GM12878 (cell line): ENCODE measurements around the gene TEKT5. TPM values are rescaled to one million over a fixed set of nuclear protein-coding genes. Genes with fewer than 3 reads are reported as not detected.

Source experiments
- ATAC-seq: fragments of 200-7000 bp; cut with Tn5 transposase; 3 replicates; pipeline ENCODE4 v1.9.1; 2020; ENCODE audit warnings: mild to moderate bottlenecking, moderate library complexity
- BruUV-seq: library from RNA; stranded (reverse); fragments of 400-500 nt; replicated peaks from 2 replicates; lab custom pipeline; 2021; lab: Mats Ljungman, UMichigan
- CTCF ChIA-PET: fragments of 300-600 bp; sonication (Branson Sonifier 250); formaldehyde crosslinking; extraction: SDS; loops from one replicate; lab custom pipeline; 2021; ENCODE audit warnings: inconsistent platforms; lab: Yijun Ruan, JAX
- POLR2A ChIA-PET: fragments of 350-600 bp; formaldehyde crosslinking; extraction: SDS; loops from one replicate; lab custom pipeline; 2021; ENCODE audit warnings: inconsistent platforms; lab: Charles Lee
- RAD21 ChIA-PET: fragments of 300-600 bp; sonication (Branson Sonifier 250); formaldehyde crosslinking; loops from one replicate; lab custom pipeline; 2023; ENCODE audit warnings: antibody characterized with exemption; ENCODE audit not compliant: unreplicated experiment; lab: Charles Lee
- SMC1A ChIA-PET: fragments of 300-600 bp; sonication (Branson Sonifier 250); formaldehyde crosslinking; loops from one replicate; lab custom pipeline; 2023; ENCODE audit not compliant: unreplicated experiment, uncharacterized antibody; lab: Charles Lee
- DNase-seq: peaks from one replicate; pipeline ENCODE4 v3.0.0-alpha.2; 2011; ENCODE audit warnings: low read depth, low spot score
- FAIRE-seq: peaks from 3 replicates; lab custom pipeline; 2011; peaks lifted over from hg19 to GRCh38; lab: Jason Lieb, UNC
- H2AFZ ChIP-seq: 2 replicates; pipeline ENCODE4 v1.6.0; 2011; ENCODE audit warnings: low read depth, low read length, control low read depth; ENCODE audit not compliant: control insufficient read depth
- H3K27ac ChIP-seq: 2 replicates; pipeline ENCODE4 v1.5.1; 2011; ENCODE audit warnings: control low read depth; ENCODE audit not compliant: control insufficient read depth, insufficient read depth
- H3K27me3 ChIP-seq, 2 experiments: replicated peaks in 1 of 2; 2 replicates each; pipeline versions ENCODE4 v1.6.0 to v1.6.1; 2011; ENCODE audit warnings: low read length in 1 of 2; ENCODE audit not compliant: control insufficient read depth in 2 of 2, insufficient read depth in 2 of 2
- H3K36me3 ChIP-seq, 2 experiments: 2 replicates each; pipeline ENCODE4 v1.5.1; 2011; ENCODE audit warnings: low read length in 1 of 2; ENCODE audit not compliant: control insufficient read depth in 2 of 2, insufficient read depth in 2 of 2
- H3K4me1 ChIP-seq: 2 replicates; pipeline ENCODE4 v1.6.1; 2011; ENCODE audit warnings: mild to moderate bottlenecking, low read length, moderate library complexity, mixed read lengths; ENCODE audit not compliant: control insufficient read depth, insufficient read depth
- H3K4me2 ChIP-seq: 2 replicates; pipeline ENCODE4 v1.6.0; 2011; ENCODE audit warnings: control low read depth; ENCODE audit not compliant: control insufficient read depth, insufficient read depth
- H3K4me3 ChIP-seq: fragments of 200-600 bp; sonication (generic); 2 replicates; pipeline ENCODE4 v1.5.1; 2016
- H3K79me2 ChIP-seq: 2 replicates; pipeline ENCODE4 v1.6.0; 2011; ENCODE audit warnings: low read length; ENCODE audit not compliant: control insufficient read depth, insufficient read depth
- H3K9ac ChIP-seq: 2 replicates; pipeline ENCODE4 v1.8.0; 2011; ENCODE audit warnings: low read length, control low read depth, mixed read lengths; ENCODE audit not compliant: control insufficient read depth, insufficient read depth
- H3K9me3 ChIP-seq: replicated peaks from 3 replicates; pipeline ENCODE4 v1.5.1; 2011; ENCODE audit warnings: mild to moderate bottlenecking, low read length; ENCODE audit not compliant: control insufficient read depth, insufficient read depth
- H4K20me1 ChIP-seq: 2 replicates; pipeline ENCODE4 v1.6.0; 2011; ENCODE audit not compliant: control insufficient read depth, insufficient read depth
- ATF7 ChIP-seq: fragments of 450-650 bp; IDR thresholded peaks from 2 replicates; pipeline ENCODE4 v1.6.1; 2016; ENCODE audit warnings: low read depth, mild to moderate bottlenecking
- BCL11A ChIP-seq: IDR thresholded peaks from 2 replicates; pipeline ENCODE4 v1.6.1; 2011; ENCODE audit warnings: low read depth, low read length
- CBFB ChIP-seq: IDR thresholded peaks from 2 replicates; pipeline ENCODE4 v1.6.1; 2016; ENCODE audit warnings: antibody characterized with exemption, low read depth
- EED ChIP-seq: sonication (generic); IDR thresholded peaks from 2 replicates; pipeline ENCODE4 v1.6.1; 2016; ENCODE audit warnings: antibody characterized with exemption, low read depth
- FOS ChIP-seq: IDR thresholded peaks from 3 replicates; pipeline ENCODE4 v1.6.1; 2011; ENCODE audit warnings: borderline replicate concordance; ENCODE audit not compliant: insufficient read length; ENCODE audit errors: extremely low read depth
- MEF2B ChIP-seq: fragments of 450-650 bp; IDR thresholded peaks from 2 replicates; pipeline ENCODE4 v1.6.1; 2018; ENCODE audit warnings: mild to moderate bottlenecking, moderate library complexity; ENCODE audit not compliant: partially characterized antibody, poor library complexity, severe bottlenecking
- POLR2AphosphoS5 ChIP-seq: IDR thresholded peaks from 2 replicates; pipeline ENCODE4 v1.6.1; 2011; ENCODE audit warnings: mild to moderate bottlenecking, low read length, inconsistent platforms
- ZZZ3 ChIP-seq: IDR thresholded peaks from 2 replicates; pipeline ENCODE4 v1.6.1; 2011; ENCODE audit warnings: low read depth; ENCODE audit not compliant: control insufficient read depth, insufficient read length
- WGBS: methylation state at CpG from one replicate; pipeline ENCODE4 v1.1.6; 2016; ENCODE audit warnings: low lambda C conversion rate; ENCODE audit not compliant: insufficient replicate concordance, insufficient coverage; ENCODE audit errors: missing lambda C conversion rate; 5-methylcytosine and 5-hydroxymethylcytosine counted together
- in situ Hi-C: fragments of 300-500 bp; cut with MboI; formaldehyde crosslinking; loops from 9 replicates; pipeline ENCODE4 v1.14.3; 2018; ENCODE audit warnings: mixed read lengths
- intact Hi-C: fragments of 100-400 bp; cut with micrococcal nuclease; formaldehyde crosslinking; loops from one replicate; pipeline ENCODE4 v1.14.2; 2022; ENCODE audit not compliant: unreplicated experiment
- polyA plus RNA-seq, 11 experiments: library from polyadenylated mRNA; depleted of rRNA in 4 of 11; unstranded in 6 of 11; stranded (reverse) in 5 of 11; fragments of >200 nt; fragmentation: Nextera tagmentation in 4 of 11; fragmentation: Illumina TruSeq in 1 of 11; extraction: Ambion mirVana in 4 of 11; extraction: Trizol in 1 of 11; gene quantifications; 1 replicate in 1 of 11; 2 replicates in 10 of 11; pipeline versions ENCODE4 v1.2.1 to v1.2.3, GENCODE V29; 2011 to 2016; ENCODE audit warnings: inconsistent platforms in 2 of 11, missing spikeins in 2 of 11, low read depth in 1 of 11
- total RNA-seq, 4 experiments: library from RNA; depleted of rRNA in 3 of 4; stranded (reverse); fragments of >200 nt in 3 of 4; fragmentation: Illumina TruSeq in 1 of 4; extraction: Trizol in 1 of 4; gene quantifications; 2 replicates each; pipeline versions ENCODE4 v1.2.1 to v1.2.3, GENCODE V29; 2013 to 2021
- TF ChIP-seq, protein P1 (sequence below): IDR thresholded peaks from 2 replicates; pipeline ENCODE4 v1.6.1; 2012; ENCODE audit warnings: low read length, inconsistent platforms
- TF ChIP-seq, protein P2 (sequence below): fragments of 450-650 bp; IDR thresholded peaks from 2 replicates; pipeline ENCODE4 v1.6.1; 2017; ENCODE audit warnings: mild to moderate bottlenecking, moderate library complexity
- TF ChIP-seq, protein P3 (sequence below): fragments of 450-650 bp; IDR thresholded peaks from 2 replicates; pipeline ENCODE4 v1.6.1; 2017; ENCODE audit warnings: mild to moderate bottlenecking, low read depth, inconsistent platforms; ENCODE audit not compliant: poor library complexity, severe bottlenecking

The TEKT5 gene
- total and polyA plus RNA-seq, 10 of the 15 experiments (the other 5 are each of a cell fraction or from before 2014, with no cell fraction given) = 0.19 to 2.2 (median 0.68) TPM; not detected in 1

DNA sequence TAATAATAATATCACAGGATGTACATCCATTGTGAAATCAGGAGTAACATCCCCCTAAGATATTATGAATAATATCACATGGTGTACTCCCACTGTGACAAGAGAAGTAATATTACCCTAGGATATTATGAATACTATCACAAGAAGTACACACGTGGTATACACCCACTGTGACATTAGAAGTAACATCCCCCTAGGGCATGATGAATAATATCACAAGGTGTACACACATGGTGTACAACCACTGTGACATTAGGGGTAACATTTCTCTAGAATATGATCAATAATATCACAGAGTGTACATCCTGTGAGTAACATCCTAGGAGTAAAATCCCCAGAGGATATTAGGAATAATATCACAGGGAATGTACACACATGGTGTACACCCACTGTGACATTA is 5.0 kb upstream of the TEKT5 start:
- intact Hi-C loops (no loop called here), in situ Hi-C loops (no loop called here)
- RAD21 ChIA-PET = no interaction called here
- DNase-seq (no peak), ATAC-seq (no peak), FAIRE-seq (no peak)
- WGBS = 35% methylated on average over 1 of the region's 1 CpG
- Histone ChIP-seq H4K20me1 (no peaks in the 10 kb centered on the region), H3K36me3 (no peaks in the 10 kb centered on the region), H3K4me2 (no peak overlapping the region), H3K9ac (no peak overlapping the region), H3K27me3 (no peaks in the 10 kb centered on the region), H3K4me3 (no peak overlapping the region), H3K27ac (no peak overlapping the region), H3K79me2 (no peaks in the 10 kb centered on the region), H2AFZ (no peak overlapping the region), H3K9me3 (no peaks in the 10 kb centered on the region; the same call in 2 of the 3 replicates), H3K4me1 (no peaks in the 10 kb centered on the region)
- TF ChIP-seq ATF7 (no peak), EED (no peak), FOS (no peak), ZZZ3 (no peak), BCL11A (no peak), POLR2AphosphoS5 (no peak), MEF2B (no peak), CBFB (no peak)
- TF ChIP-seq, protein P1, sequence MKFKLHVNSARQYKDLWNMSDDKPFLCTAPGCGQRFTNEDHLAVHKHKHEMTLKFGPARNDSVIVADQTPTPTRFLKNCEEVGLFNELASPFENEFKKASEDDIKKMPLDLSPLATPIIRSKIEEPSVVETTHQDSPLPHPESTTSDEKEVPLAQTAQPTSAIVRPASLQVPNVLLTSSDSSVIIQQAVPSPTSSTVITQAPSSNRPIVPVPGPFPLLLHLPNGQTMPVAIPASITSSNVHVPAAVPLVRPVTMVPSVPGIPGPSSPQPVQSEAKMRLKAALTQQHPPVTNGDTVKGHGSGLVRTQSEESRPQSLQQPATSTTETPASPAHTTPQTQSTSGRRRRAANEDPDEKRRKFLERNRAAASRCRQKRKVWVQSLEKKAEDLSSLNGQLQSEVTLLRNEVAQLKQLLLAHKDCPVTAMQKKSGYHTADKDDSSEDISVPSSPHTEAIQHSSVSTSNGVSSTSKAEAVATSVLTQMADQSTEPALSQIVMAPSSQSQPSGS = no peak
- TF ChIP-seq, protein P2, sequence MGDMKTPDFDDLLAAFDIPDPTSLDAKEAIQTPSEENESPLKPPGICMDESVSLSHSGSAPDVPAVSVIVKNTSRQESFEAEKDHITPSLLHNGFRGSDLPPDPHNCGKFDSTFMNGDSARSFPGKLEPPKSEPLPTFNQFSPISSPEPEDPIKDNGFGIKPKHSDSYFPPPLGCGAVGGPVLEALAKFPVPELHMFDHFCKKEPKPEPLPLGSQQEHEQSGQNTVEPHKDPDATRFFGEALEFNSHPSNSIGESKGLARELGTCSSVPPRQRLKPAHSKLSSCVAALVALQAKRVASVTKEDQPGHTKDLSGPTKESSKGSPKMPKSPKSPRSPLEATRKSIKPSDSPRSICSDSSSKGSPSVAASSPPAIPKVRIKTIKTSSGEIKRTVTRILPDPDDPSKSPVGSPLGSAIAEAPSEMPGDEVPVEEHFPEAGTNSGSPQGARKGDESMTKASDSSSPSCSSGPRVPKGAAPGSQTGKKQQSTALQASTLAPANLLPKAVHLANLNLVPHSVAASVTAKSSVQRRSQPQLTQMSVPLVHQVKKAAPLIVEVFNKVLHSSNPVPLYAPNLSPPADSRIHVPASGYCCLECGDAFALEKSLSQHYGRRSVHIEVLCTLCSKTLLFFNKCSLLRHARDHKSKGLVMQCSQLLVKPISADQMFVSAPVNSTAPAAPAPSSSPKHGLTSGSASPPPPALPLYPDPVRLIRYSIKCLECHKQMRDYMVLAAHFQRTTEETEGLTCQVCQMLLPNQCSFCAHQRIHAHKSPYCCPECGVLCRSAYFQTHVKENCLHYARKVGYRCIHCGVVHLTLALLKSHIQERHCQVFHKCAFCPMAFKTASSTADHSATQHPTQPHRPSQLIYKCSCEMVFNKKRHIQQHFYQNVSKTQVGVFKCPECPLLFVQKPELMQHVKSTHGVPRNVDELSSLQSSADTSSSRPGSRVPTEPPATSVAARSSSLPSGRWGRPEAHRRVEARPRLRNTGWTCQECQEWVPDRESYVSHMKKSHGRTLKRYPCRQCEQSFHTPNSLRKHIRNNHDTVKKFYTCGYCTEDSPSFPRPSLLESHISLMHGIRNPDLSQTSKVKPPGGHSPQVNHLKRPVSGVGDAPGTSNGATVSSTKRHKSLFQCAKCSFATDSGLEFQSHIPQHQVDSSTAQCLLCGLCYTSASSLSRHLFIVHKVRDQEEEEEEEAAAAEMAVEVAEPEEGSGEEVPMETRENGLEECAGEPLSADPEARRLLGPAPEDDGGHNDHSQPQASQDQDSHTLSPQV = no peak
- TF ChIP-seq, protein P3, sequence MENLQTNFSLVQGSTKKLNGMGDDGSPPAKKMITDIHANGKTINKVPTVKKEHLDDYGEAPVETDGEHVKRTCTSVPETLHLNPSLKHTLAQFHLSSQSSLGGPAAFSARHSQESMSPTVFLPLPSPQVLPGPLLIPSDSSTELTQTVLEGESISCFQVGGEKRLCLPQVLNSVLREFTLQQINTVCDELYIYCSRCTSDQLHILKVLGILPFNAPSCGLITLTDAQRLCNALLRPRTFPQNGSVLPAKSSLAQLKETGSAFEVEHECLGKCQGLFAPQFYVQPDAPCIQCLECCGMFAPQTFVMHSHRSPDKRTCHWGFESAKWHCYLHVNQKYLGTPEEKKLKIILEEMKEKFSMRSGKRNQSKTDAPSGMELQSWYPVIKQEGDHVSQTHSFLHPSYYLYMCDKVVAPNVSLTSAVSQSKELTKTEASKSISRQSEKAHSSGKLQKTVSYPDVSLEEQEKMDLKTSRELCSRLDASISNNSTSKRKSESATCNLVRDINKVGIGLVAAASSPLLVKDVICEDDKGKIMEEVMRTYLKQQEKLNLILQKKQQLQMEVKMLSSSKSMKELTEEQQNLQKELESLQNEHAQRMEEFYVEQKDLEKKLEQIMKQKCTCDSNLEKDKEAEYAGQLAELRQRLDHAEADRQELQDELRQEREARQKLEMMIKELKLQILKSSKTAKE = no peak
- SMC1A ChIA-PET = no interaction called here
- no TSS peak for BruUV-seq
- CTCF ChIA-PET = no interaction called here
- POLR2A ChIA-PET = no interaction called here
